GM12878 (cell line): Measurements from ENCODE around the gene TRUB2. TPM values are rescaled to one million over a fixed set of nuclear protein-coding genes. Genes with fewer than 3 reads are reported as not detected.
A peak's percentile ranks its signal among the peaks of the same experiment; 100 is the strongest.

Source experiments
- ATF7 ChIP-seq: fragments of 450-650 bp; IDR thresholded peaks from 2 replicates; pipeline ENCODE4 v1.6.1; 2016; ENCODE audit warnings: low read depth, mild to moderate bottlenecking
- BCL11A ChIP-seq: IDR thresholded peaks from 2 replicates; pipeline ENCODE4 v1.6.1; 2011; ENCODE audit warnings: low read depth, low read length
- BHLHE40 ChIP-seq, 2 experiments: fragments of 450-650 bp in 1 of 2; IDR thresholded peaks; 2 replicates each; pipeline ENCODE4 v1.6.1; 2011 to 2017; ENCODE audit warnings: low read depth in 2 of 2, borderline replicate concordance in 1 of 2, improper control_type of control experiment in 1 of 2, low read length in 1 of 2, mild to moderate bottlenecking in 1 of 2
- CREB1 ChIP-seq: IDR thresholded peaks from 2 replicates; pipeline ENCODE4 v1.6.1; 2012; ENCODE audit warnings: low read depth, mild to moderate bottlenecking, inconsistent platforms
- DPF2 ChIP-seq: fragments of 450-650 bp; IDR thresholded peaks from 2 replicates; pipeline ENCODE4 v1.6.1; 2017; ENCODE audit warnings: mild to moderate bottlenecking
- EED ChIP-seq: sonication (generic); IDR thresholded peaks from 2 replicates; pipeline ENCODE4 v1.6.1; 2016; ENCODE audit warnings: antibody characterized with exemption, low read depth
- FOXK2 ChIP-seq: fragments of 450-650 bp; IDR thresholded peaks from 2 replicates; pipeline ENCODE4 v1.6.1; 2017; ENCODE audit warnings: mild to moderate bottlenecking, moderate library complexity
- GABPA ChIP-seq: IDR thresholded peaks from 2 replicates; pipeline ENCODE4 v1.6.1; 2014; ENCODE audit warnings: antibody characterized with exemption, low read depth, mild to moderate bottlenecking, inconsistent platforms
- HDAC2 ChIP-seq: fragments of 200-600 bp; sonication (generic); IDR thresholded peaks from 2 replicates; pipeline ENCODE4 v1.6.1; 2017
- IKZF2 ChIP-seq, 2 experiments: fragments of 450-650 bp; IDR thresholded peaks; 2 replicates each; pipeline ENCODE4 v1.6.1; 2017; ENCODE audit warnings: mild to moderate bottlenecking in 2 of 2, moderate library complexity in 2 of 2
- IRF4 ChIP-seq: IDR thresholded peaks from 2 replicates; pipeline ENCODE4 v1.6.1; 2011; ENCODE audit warnings: low read depth, low read length
- LARP7 ChIP-seq: fragments of 450-650 bp; IDR thresholded peaks from 2 replicates; pipeline ENCODE4 v1.6.1; 2017; ENCODE audit warnings: mild to moderate bottlenecking
- POLR2A ChIP-seq: IDR thresholded peaks from 2 replicates; pipeline ENCODE4 v1.6.1; 2011; ENCODE audit warnings: low read depth, mild to moderate bottlenecking, low read length
- POLR2AphosphoS5 ChIP-seq: IDR thresholded peaks from 2 replicates; pipeline ENCODE4 v1.6.1; 2011; ENCODE audit warnings: mild to moderate bottlenecking, low read length, inconsistent platforms
- SREBF2 ChIP-seq: IDR thresholded peaks from 2 replicates; pipeline ENCODE4 v1.6.1; 2012; ENCODE audit warnings: mild to moderate bottlenecking, low read length
- ZSCAN29 ChIP-seq: fragments of 450-650 bp; IDR thresholded peaks from 2 replicates; pipeline ENCODE4 v1.6.1; 2017; ENCODE audit warnings: mild to moderate bottlenecking, moderate library complexity
- polyA plus RNA-seq, 11 experiments: library from polyadenylated mRNA; depleted of rRNA in 4 of 11; unstranded in 6 of 11; stranded (reverse) in 5 of 11; fragments of >200 nt; fragmentation: Nextera tagmentation in 4 of 11; fragmentation: Illumina TruSeq in 1 of 11; extraction: Ambion mirVana in 4 of 11; extraction: Trizol in 1 of 11; gene quantifications; 1 replicate in 1 of 11; 2 replicates in 10 of 11; pipeline versions ENCODE4 v1.2.1 to v1.2.3, GENCODE V29; 2011 to 2016; ENCODE audit warnings: inconsistent platforms in 2 of 11, missing spikeins in 2 of 11, low read depth in 1 of 11
- total RNA-seq, 4 experiments: library from RNA; depleted of rRNA in 3 of 4; stranded (reverse); fragments of >200 nt in 3 of 4; fragmentation: Illumina TruSeq in 1 of 4; extraction: Trizol in 1 of 4; gene quantifications; 2 replicates each; pipeline versions ENCODE4 v1.2.1 to v1.2.3, GENCODE V29; 2013 to 2021
- TF ChIP-seq, protein P1 (sequence below): fragments of 450-650 bp; IDR thresholded peaks from 2 replicates; pipeline ENCODE4 v1.6.1; 2017; ENCODE audit warnings: mild to moderate bottlenecking, moderate library complexity
- TF ChIP-seq, protein P2 (sequence below): fragments of 450-650 bp; IDR thresholded peaks from 2 replicates; pipeline ENCODE4 v1.6.1; 2016; ENCODE audit warnings: mild to moderate bottlenecking
- TF ChIP-seq, protein P3 (sequence below): fragments of 450-650 bp; IDR thresholded peaks from 2 replicates; pipeline ENCODE4 v1.6.1; 2017; ENCODE audit warnings: mild to moderate bottlenecking, moderate library complexity
- TF ChIP-seq, protein P4 (sequence below), 3 experiments: IDR thresholded peaks in 2 of 3; conservative IDR thresholded peaks in 1 of 3; 2 replicates each; pipeline ENCODE4 v1.5.1; 2011; ENCODE audit warnings: low read depth in 3 of 3, low read length in 3 of 3, mild to moderate bottlenecking in 3 of 3, control low read depth in 2 of 3, moderate library complexity in 2 of 3, inconsistent platforms in 1 of 3, mixed read lengths in 1 of 3; ENCODE audit not compliant: control insufficient read depth in 2 of 3, insufficient read depth in 1 of 3; ENCODE audit errors: extremely low read depth in 1 of 3

The TRUB2 gene
- total and polyA plus RNA-seq, 10 of the 15 experiments (the other 5 are each of a cell fraction or from before 2014, with no cell fraction given): 2.8 to 70.5 (median 37.2) TPM

DNA sequence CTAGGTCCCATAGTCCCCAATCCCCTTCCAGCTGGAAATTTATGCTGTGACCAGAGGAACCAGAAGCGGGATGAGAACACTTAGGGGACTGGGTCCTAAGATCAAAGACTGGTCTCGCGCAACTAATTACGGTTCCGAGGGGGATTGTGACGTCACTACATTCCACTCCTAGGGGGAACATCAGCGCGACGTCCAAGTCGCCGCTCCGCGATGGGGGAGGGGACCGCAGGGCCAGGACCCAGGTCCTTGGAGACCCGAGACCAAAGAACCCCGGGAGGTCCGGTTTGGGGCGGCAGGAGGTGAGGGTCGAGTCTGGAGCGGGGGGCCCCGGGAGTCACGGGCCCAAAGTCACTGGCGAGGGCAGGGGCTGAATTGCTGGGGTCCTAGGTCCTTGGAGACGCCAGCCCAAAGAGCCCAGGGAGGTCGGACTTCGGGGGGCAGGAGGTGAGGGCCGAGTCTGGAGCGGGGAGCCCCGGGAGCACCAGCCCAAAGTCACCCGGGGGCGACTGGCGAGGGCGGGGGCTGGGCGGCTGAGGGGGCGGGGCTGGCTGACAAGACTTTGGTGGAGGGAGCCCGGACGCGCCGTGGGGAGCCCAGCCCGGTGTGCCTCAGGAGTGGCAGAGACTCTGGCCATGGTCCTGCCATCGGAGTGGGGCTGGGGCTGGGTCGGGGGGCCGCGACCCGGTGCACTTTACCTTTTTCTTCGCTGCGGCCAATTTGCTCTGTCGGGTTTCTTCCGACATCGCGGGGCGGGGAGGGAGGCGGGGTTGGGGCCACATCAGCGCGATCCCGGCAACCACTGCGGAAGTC is 46.8 kb downstream of the TRUB2 start, which contains the start of gene GOLGA2 (continued):
- TF ChIP-seq, protein P1, sequence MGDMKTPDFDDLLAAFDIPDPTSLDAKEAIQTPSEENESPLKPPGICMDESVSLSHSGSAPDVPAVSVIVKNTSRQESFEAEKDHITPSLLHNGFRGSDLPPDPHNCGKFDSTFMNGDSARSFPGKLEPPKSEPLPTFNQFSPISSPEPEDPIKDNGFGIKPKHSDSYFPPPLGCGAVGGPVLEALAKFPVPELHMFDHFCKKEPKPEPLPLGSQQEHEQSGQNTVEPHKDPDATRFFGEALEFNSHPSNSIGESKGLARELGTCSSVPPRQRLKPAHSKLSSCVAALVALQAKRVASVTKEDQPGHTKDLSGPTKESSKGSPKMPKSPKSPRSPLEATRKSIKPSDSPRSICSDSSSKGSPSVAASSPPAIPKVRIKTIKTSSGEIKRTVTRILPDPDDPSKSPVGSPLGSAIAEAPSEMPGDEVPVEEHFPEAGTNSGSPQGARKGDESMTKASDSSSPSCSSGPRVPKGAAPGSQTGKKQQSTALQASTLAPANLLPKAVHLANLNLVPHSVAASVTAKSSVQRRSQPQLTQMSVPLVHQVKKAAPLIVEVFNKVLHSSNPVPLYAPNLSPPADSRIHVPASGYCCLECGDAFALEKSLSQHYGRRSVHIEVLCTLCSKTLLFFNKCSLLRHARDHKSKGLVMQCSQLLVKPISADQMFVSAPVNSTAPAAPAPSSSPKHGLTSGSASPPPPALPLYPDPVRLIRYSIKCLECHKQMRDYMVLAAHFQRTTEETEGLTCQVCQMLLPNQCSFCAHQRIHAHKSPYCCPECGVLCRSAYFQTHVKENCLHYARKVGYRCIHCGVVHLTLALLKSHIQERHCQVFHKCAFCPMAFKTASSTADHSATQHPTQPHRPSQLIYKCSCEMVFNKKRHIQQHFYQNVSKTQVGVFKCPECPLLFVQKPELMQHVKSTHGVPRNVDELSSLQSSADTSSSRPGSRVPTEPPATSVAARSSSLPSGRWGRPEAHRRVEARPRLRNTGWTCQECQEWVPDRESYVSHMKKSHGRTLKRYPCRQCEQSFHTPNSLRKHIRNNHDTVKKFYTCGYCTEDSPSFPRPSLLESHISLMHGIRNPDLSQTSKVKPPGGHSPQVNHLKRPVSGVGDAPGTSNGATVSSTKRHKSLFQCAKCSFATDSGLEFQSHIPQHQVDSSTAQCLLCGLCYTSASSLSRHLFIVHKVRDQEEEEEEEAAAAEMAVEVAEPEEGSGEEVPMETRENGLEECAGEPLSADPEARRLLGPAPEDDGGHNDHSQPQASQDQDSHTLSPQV: no peak
- TF ChIP-seq IRF4 (no peak), CREB1 (peak; percentile 80), DPF2 (0 out of 2 replicates have a peak, but pooled peaks have one; percentile 41), GABPA (no peak), ATF7 (peak; percentile 90), ZSCAN29 (no peak), POLR2A (0 out of 2 replicates have a peak, but pooled peaks have one; percentile 8), LARP7 (no peak), FOXK2 (no peak), SREBF2 (no peak), EED (peak; percentile 30; the same call in 1 of the 2 replicates), POLR2AphosphoS5 (no peak), HDAC2 (no peak), IKZF2 (IDR thresholded peaks at IDR 0.05) (0 out of 4 replicates have a peak, but pooled peaks of 1 of the 2 experiments have one; percentile 11), BHLHE40 (IDR thresholded peaks at IDR 0.05; ENCODE audit: borderline replicate concordance in 1 of 2, low read depth in 2 of 2, low read length in 1 of 2) (peak in 1 of 2 experiments; percentile 22; a peak in 1 of 4 replicates), BCL11A (no peak)
- TF ChIP-seq, protein P2, sequence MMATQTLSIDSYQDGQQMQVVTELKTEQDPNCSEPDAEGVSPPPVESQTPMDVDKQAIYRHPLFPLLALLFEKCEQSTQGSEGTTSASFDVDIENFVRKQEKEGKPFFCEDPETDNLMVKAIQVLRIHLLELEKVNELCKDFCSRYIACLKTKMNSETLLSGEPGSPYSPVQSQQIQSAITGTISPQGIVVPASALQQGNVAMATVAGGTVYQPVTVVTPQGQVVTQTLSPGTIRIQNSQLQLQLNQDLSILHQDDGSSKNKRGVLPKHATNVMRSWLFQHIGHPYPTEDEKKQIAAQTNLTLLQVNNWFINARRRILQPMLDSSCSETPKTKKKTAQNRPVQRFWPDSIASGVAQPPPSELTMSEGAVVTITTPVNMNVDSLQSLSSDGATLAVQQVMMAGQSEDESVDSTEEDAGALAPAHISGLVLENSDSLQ: no peak
- TF ChIP-seq, protein P3, sequence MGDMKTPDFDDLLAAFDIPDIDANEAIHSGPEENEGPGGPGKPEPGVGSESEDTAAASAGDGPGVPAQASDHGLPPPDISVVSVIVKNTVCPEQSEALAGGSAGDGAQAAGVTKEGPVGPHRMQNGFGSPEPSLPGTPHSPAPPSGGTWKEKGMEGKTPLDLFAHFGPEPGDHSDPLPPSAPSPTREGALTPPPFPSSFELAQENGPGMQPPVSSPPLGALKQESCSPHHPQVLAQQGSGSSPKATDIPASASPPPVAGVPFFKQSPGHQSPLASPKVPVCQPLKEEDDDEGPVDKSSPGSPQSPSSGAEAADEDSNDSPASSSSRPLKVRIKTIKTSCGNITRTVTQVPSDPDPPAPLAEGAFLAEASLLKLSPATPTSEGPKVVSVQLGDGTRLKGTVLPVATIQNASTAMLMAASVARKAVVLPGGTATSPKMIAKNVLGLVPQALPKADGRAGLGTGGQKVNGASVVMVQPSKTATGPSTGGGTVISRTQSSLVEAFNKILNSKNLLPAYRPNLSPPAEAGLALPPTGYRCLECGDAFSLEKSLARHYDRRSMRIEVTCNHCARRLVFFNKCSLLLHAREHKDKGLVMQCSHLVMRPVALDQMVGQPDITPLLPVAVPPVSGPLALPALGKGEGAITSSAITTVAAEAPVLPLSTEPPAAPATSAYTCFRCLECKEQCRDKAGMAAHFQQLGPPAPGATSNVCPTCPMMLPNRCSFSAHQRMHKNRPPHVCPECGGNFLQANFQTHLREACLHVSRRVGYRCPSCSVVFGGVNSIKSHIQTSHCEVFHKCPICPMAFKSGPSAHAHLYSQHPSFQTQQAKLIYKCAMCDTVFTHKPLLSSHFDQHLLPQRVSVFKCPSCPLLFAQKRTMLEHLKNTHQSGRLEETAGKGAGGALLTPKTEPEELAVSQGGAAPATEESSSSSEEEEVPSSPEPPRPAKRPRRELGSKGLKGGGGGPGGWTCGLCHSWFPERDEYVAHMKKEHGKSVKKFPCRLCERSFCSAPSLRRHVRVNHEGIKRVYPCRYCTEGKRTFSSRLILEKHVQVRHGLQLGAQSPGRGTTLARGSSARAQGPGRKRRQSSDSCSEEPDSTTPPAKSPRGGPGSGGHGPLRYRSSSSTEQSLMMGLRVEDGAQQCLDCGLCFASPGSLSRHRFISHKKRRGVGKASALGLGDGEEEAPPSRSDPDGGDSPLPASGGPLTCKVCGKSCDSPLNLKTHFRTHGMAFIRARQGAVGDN: no peak
- TF ChIP-seq, protein P4, sequence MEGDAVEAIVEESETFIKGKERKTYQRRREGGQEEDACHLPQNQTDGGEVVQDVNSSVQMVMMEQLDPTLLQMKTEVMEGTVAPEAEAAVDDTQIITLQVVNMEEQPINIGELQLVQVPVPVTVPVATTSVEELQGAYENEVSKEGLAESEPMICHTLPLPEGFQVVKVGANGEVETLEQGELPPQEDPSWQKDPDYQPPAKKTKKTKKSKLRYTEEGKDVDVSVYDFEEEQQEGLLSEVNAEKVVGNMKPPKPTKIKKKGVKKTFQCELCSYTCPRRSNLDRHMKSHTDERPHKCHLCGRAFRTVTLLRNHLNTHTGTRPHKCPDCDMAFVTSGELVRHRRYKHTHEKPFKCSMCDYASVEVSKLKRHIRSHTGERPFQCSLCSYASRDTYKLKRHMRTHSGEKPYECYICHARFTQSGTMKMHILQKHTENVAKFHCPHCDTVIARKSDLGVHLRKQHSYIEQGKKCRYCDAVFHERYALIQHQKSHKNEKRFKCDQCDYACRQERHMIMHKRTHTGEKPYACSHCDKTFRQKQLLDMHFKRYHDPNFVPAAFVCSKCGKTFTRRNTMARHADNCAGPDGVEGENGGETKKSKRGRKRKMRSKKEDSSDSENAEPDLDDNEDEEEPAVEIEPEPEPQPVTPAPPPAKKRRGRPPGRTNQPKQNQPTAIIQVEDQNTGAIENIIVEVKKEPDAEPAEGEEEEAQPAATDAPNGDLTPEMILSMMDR (IDR thresholded peaks at IDR 0.05 in 2 of 3, conservative IDR thresholded peaks at IDR 0.05 in 1 of 3; ENCODE audit: control insufficient read depth in 2 of 3, extremely low read depth in 1 of 3, insufficient read depth in 1 of 3, low read depth in 3 of 3, low read length in 3 of 3): no peak
